Lower lobe of right lung (tissue), 2 donors: ENCODE data around the gene CTSG. TPM values are rescaled to one million over a fixed set of nuclear protein-coding genes. Genes with fewer than 3 reads are reported as not detected.
"Not testable (repeated sequence)": the region's sequence is repeated elsewhere in the genome, so short reads cannot be mapped to it uniquely, and the experiment has no call there.

ENCODE experiments used
- ATAC-seq, 2 donors: fragments of 200-7000 bp; cut with Tn5 transposase; one replicate each; pipeline ENCODE4 v1.9.1; 2020 to 2022; ENCODE audit warnings: mild to moderate bottlenecking in 2 of 2, moderate library complexity in 2 of 2
- DNase-seq: peaks from one replicate; pipeline ENCODE4 v3.0.0-alpha.2; 2020
- H3K27ac ChIP-seq: fragments of 200-600 bp; one replicate; pipeline ENCODE4 v1.8.0; 2022
- H3K27me3 ChIP-seq: fragments of 200-600 bp; one replicate; pipeline ENCODE4 v1.8.0; 2022; ENCODE audit warnings: low read depth
- H3K36me3 ChIP-seq: fragments of 200-600 bp; one replicate; pipeline ENCODE4 v1.8.0; 2022; ENCODE audit warnings: mild to moderate bottlenecking
- H3K4me1 ChIP-seq: fragments of 200-600 bp; one replicate; pipeline ENCODE4 v1.8.0; 2022
- H3K4me3 ChIP-seq: fragments of 200-600 bp; one replicate; pipeline ENCODE4 v1.8.0; 2022; ENCODE audit warnings: mild to moderate bottlenecking
- H3K9me3 ChIP-seq: fragments of 200-600 bp; one replicate; pipeline ENCODE4 v1.8.0; 2022
- intact Hi-C: fragments of 100-400 bp; cut with DNase I; formaldehyde crosslinking; loops from one replicate; pipeline ENCODE4 v1.11.0; 2022
- total RNA-seq: library from RNA; stranded (reverse); fragmentation: NEBNext Ultra II Directional; extraction: Animal tissue kit (Norgen Biotek cat#: 25700); gene quantifications from one replicate; pipeline ENCODE4 v1.2.1, GENCODE V29; 2021
- TF ChIP-seq, protein P1 (sequence below): fragments of 200-600 bp; IDR thresholded peaks from one replicate; pipeline ENCODE4 v1.8.0; 2022; ENCODE audit warnings: antibody characterized with exemption, mild to moderate bottlenecking
- donor health status: DM: no; HTN: yes; CAD: no; lungs with severe emphysema.

The CTSG gene
- total RNA-seq, 1 donor from 2014 or later = 12.2 TPM

GRCh38 chr14:24566318-24566717, 9.7 kb downstream of the CTSG start:
- Histone ChIP-seq H3K4me1 (no peaks in the 10 kb centered on the region), H3K27me3 (no peaks in the 10 kb centered on the region), H3K36me3 (no peaks in the 10 kb centered on the region), H3K9me3 (peaks cover 30% of the 10 kb centered on the region), H3K27ac (no peak overlapping the region), H3K4me3 (no peak overlapping the region)
- DNase-seq = no peak
- intact Hi-C loops = no loop called here
- ATAC-seq = no peak
- TF ChIP-seq, protein P1, sequence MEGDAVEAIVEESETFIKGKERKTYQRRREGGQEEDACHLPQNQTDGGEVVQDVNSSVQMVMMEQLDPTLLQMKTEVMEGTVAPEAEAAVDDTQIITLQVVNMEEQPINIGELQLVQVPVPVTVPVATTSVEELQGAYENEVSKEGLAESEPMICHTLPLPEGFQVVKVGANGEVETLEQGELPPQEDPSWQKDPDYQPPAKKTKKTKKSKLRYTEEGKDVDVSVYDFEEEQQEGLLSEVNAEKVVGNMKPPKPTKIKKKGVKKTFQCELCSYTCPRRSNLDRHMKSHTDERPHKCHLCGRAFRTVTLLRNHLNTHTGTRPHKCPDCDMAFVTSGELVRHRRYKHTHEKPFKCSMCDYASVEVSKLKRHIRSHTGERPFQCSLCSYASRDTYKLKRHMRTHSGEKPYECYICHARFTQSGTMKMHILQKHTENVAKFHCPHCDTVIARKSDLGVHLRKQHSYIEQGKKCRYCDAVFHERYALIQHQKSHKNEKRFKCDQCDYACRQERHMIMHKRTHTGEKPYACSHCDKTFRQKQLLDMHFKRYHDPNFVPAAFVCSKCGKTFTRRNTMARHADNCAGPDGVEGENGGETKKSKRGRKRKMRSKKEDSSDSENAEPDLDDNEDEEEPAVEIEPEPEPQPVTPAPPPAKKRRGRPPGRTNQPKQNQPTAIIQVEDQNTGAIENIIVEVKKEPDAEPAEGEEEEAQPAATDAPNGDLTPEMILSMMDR = no peak

- H3K9me3 ChIP-seq = peaks cover 30% of the 10 kb centered on the region
- H3K4me3 ChIP-seq = no peak overlapping the region
- H3K27me3 ChIP-seq = no peaks in the 10 kb centered on the region
- TF ChIP-seq, protein P1 = no peak
- H3K4me1 ChIP-seq = no peaks in the 10 kb centered on the region
- DNase-seq (no peak), ATAC-seq (no peak)
- H3K27ac ChIP-seq = no peak overlapping the region
- intact Hi-C loops = no loop called here
- no peaks in the 10 kb centered on the region for H3K36me3 ChIP-seq
Observed at GRCh38 chr14:24565766-24566165, 10.3 kb downstream of the CTSG start.

- H3K4me3 ChIP-seq = no peak overlapping the region
- ATAC-seq (no peak), DNase-seq (no peak)
- no peaks in the 10 kb centered on the region for H3K27me3 ChIP-seq
- peaks cover 26% of the 10 kb centered on the region for H3K9me3 ChIP-seq
- intact Hi-C loops = no loop called here
- TF ChIP-seq, protein P1 = no peak
- H3K36me3 ChIP-seq = no peaks in the 10 kb centered on the region
- no peaks in the 10 kb centered on the region for H3K4me1 ChIP-seq
- no peak overlapping the region for H3K27ac ChIP-seq
Observed at GRCh38 chr14:24563505-24563904, 12.5 kb downstream of the CTSG start.

GRCh38 chr14:24556756-24557155, 19.3 kb downstream of the CTSG start:
- DNase-seq (no peak), ATAC-seq (no peak)
- TF ChIP-seq, protein P1 = no peak
- Histone ChIP-seq H3K27me3 (no peaks in the 10 kb centered on the region), H3K27ac (no peak overlapping the region), H3K4me3 (no peak overlapping the region), H3K36me3 (no peaks in the 10 kb centered on the region), H3K4me1 (no peaks in the 10 kb centered on the region), H3K9me3 (no peaks in the 10 kb centered on the region)
- intact Hi-C loops = no loop called here

DNA sequence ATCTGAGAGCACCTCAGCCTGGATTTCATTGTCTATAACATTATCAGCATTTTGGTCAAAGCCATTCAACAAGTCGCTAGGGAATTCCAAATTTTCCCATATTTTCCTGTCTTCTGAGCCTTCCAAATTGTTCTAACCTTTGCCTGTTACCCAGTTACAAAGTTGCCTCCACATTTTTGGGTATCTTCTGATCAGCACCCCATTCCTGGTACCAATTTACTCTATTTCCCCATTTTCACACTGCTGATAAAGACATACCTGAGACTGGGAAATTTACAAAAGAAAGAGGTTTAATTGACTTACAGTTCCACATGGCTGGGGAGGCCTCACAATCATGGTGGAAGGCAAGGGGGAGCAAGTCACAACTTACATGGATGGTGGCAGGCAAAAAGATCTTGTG, 27.0 kb downstream of the CTSG start:
- ATAC-seq, H3K36me3 ChIP-seq, H3K4me3 ChIP-seq, H3K27me3 ChIP-seq, H3K4me1 ChIP-seq, intact Hi-C loops, DNase-seq, H3K27ac ChIP-seq: not testable (repeated sequence)
- peaks cover 15% of the 10 kb centered on the region for H3K9me3 ChIP-seq

DNA sequence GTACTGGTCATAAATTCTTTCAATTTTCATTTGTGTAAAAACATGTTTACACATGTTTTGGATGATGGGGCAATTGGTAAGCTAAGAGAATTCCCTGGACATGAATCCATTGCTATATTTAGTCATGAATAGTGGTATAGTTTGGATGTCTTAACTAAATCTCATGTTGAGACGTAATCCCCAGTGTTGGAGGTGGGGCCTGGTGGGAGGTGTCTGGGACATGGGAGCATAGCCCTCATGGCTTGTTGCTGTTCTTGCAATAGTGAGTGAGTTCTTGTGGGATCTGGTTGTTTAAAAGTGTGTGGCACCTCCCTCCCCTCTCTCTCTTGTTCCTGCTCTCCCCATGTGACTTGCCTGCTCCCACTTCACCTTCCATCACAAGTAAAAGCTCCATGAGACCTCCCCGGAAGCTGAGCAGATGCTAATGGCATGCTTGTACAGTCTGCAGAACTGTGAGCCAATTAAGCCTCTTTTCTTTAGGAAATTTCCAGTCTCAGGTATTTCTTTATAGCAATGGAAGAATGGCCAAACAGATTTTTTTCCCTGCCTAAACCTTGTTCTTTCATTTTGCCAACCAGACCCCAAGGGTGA, 33.6 kb downstream of the CTSG start:
- Histone ChIP-seq H3K36me3 (no peaks in the 10 kb centered on the region), H3K4me1 (no peaks in the 10 kb centered on the region), H3K27me3 (peaks cover 6% of the 10 kb centered on the region), H3K9me3 (no peaks in the 10 kb centered on the region), H3K4me3 (no peak overlapping the region), H3K27ac (no peak overlapping the region)
- ATAC-seq (no peak), DNase-seq (no peak)
- TF ChIP-seq, protein P1 = no peak
- intact Hi-C loops = no loop called here
